GM12801 (cell line): Measurements from ENCODE around the gene MRPS12.

ENCODE experiments used
- TF ChIP-seq, protein P1 (sequence below): IDR thresholded peaks from one replicate; pipeline ENCODE4 v1.5.1; 2011; ENCODE audit warnings: control low read depth; ENCODE audit not compliant: insufficient read length; ENCODE audit errors: extremely low read depth

The MRPS12 gene

GRCh38 chr19:38929929-38930775 lies 592 bp upstream of the MRPS12 start, which contains the start of gene SARS2:
Gene SARS2 (minus strand): TSS chr19:38930763. CDS start chr19:38930736, 27 bp downstream.
- TF ChIP-seq, protein P1, sequence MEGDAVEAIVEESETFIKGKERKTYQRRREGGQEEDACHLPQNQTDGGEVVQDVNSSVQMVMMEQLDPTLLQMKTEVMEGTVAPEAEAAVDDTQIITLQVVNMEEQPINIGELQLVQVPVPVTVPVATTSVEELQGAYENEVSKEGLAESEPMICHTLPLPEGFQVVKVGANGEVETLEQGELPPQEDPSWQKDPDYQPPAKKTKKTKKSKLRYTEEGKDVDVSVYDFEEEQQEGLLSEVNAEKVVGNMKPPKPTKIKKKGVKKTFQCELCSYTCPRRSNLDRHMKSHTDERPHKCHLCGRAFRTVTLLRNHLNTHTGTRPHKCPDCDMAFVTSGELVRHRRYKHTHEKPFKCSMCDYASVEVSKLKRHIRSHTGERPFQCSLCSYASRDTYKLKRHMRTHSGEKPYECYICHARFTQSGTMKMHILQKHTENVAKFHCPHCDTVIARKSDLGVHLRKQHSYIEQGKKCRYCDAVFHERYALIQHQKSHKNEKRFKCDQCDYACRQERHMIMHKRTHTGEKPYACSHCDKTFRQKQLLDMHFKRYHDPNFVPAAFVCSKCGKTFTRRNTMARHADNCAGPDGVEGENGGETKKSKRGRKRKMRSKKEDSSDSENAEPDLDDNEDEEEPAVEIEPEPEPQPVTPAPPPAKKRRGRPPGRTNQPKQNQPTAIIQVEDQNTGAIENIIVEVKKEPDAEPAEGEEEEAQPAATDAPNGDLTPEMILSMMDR: peak; percentile 93

DNA sequence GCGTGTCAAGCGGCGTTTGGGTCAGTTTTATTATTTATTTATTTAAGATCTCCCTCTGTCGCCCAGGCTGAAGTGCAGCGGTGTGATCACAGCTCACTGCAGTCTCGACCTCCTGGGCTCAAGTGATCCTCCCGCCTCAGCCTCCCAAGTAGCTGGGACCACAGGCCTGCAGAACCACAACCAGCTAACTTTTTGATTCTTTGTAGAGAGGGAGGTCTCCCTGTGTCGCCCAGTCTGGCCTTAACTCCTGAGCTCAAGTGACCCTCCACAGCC lies 713 bp downstream of the MRPS12 start:
- TF ChIP-seq, protein P1: no peak

GRCh38 chr19:38932425-38933179 lies 1.9 kb downstream of the MRPS12 start:
- TF ChIP-seq, protein P1: no peak

- TF ChIP-seq, protein P1: no peak
Measured at GRCh38 chr19:38933544-38933943, 2.8 kb downstream of the MRPS12 start.

DNA sequence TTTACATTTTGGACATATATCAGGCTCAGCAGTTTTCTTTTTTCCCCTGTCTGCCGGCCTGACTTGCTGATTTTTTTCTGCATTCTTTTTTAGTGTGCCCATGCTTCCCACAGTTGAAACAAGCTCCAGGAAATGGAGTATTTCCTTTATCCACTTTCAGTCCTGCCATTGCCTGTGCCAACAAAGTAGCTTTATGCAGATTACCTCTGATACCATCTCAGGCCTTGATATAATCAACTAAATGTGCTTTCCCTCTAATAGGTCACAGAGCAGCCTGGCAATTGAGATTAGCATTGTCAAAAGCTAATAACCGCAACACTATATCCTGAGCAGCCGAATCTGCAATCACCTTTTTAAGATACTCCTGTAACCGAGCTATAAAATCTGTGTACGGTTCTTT lies 9.2 kb downstream of the MRPS12 start:
- TF ChIP-seq, protein P1: no peak

DNA sequence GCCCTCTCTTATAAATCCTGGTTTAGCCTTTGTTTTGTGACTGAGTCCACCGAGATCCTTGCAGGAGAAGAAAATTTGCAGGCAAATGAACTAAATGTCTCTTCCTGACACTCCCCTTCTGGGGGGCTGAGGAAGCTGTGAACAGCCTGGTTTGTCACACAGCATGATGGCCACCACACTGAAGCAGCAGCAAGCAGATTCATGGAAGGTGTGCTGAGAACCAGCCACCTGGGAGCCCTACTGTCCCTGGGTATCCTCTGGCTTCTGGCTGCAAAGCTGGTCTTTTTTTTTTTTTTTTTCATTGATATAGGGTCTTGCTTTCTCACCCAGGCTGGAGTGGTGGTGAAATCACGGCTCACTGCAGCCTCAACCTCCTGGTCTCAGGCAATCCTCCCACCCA lies 11.2 kb downstream of the MRPS12 start:
- TF ChIP-seq, protein P1: no peak

DNA sequence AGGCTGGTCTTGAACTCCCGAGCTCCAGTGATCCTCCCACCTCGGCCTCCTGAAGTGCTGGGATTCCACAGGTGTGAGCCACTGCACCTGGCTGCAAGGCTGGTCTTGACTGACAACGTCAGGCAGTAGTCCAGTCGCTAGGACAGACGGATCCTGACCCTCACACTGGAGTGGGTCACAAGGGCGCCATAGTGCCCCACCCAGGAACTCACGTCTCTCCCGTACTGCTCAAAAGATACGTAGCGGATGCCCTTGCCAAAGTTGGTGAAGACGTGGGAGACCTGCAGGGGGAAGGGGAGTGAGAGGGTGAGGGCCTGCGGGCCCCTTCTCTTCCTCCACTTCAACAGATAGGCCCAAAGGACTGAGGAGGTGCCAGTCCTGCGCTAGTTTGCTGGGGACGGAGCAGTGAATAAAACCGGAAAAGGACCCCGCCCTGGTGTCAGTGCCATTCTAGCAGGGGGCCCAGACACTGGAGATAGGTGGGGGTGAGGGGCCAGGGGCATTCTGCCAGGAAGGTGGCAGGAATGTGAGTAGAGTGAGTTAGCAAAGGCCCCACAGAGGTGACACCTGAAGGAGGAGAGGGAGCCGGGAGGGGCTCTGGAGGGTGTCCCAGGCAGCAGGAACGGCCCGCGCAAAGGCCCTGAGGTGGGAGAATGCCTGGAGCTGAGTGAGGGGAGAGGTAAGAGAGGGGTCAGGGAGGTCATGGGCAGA lies 11.9 kb downstream of the MRPS12 start:
- TF ChIP-seq, protein P1: no peak
